VCaP (cell line): Measurements from ENCODE around the gene JDP2.

Experiments used
- H3K27ac ChIP-seq: fragments of 450-650 bp; 2 replicates; pipeline ENCODE4 v1.5.1; 2017
- CTCF ChIP-seq: fragments of 450-650 bp; conservative IDR thresholded peaks from 2 replicates; pipeline ENCODE4 v1.5.1; 2017; ENCODE audit warnings: mild to moderate bottlenecking, moderate library complexity

JDP2 gene

GRCh38 chr14:75445963-75446362 is 18.1 kb downstream of the JDP2 start:
- TF ChIP-seq CTCF, result no peak
- H3K27ac ChIP-seq, result no peak overlapping the region

GRCh38 chr14:75446447-75446846 is 18.6 kb downstream of the JDP2 start:
- no peak for TF ChIP-seq CTCF
- H3K27ac ChIP-seq, result no peak overlapping the region

GRCh38 chr14:75448209-75448608 is 20.4 kb downstream of the JDP2 start:
- H3K27ac ChIP-seq, result no peak overlapping the region
- TF ChIP-seq CTCF, result no peak

GRCh38 chr14:75449036-75449435 is 21.2 kb downstream of the JDP2 start:
- TF ChIP-seq CTCF, result no peak
- H3K27ac ChIP-seq, result peak overlapping the region; percentile 76

GRCh38 chr14:75449696-75450095 is 21.9 kb downstream of the JDP2 start:
- no peak for TF ChIP-seq CTCF
- H3K27ac ChIP-seq, result peak overlapping the region; percentile 76

- no peak for TF ChIP-seq CTCF
- H3K27ac ChIP-seq, result peak overlapping the region; percentile 76
These were observed 22.8 kb downstream of the JDP2 start for GRCh38 chr14:75450381-75451276.

GRCh38 chr14:75452324-75452723 is 24.5 kb downstream of the JDP2 start:
- no peak for TF ChIP-seq CTCF
- no peak overlapping the region for H3K27ac ChIP-seq
